Caco-2 (cell line): ENCODE results near the gene ADRA2B. TPM values are rescaled to one million over a fixed set of nuclear protein-coding genes. Genes with fewer than 3 reads are reported as not detected.

Experiments
- BruUV-seq: library from RNA; stranded (reverse); fragments of 400-500 nt; replicated peaks from 2 replicates; lab custom pipeline; 2021; lab: Mats Ljungman, UMichigan
- CTCF ChIA-PET: fragments of 300-600 bp; sonication (Branson Sonifier 250); formaldehyde crosslinking; loops from one replicate; lab custom pipeline; 2022; ENCODE audit warnings: antibody characterized with exemption; lab: Charles Lee
- POLR2A ChIA-PET: fragments of 300-600 bp; sonication (Branson Sonifier 250); formaldehyde crosslinking; loops from one replicate; lab custom pipeline; 2022; ENCODE audit warnings: antibody characterized with exemption; lab: Charles Lee
- DNase-seq, 2 experiments: peaks; one replicate each; pipeline versions ENCODE4 v3.0.0 to v3.0.0-alpha.2; 2020 to 2022
- H3K27me3 ChIP-seq: replicated peaks from 2 replicates; pipeline ENCODE4 v1.6.0; 2011; ENCODE audit warnings: low read length; ENCODE audit not compliant: control insufficient read depth, insufficient read depth
- H3K36me3 ChIP-seq: 2 replicates; pipeline ENCODE4 v1.5.1; 2011; ENCODE audit warnings: low read length; ENCODE audit not compliant: control insufficient read depth, insufficient read depth
- H3K4me1 ChIP-seq: fragments of 250-450 bp; sonication (Bioruptor Pico); 2 replicates; pipeline ENCODE4 v1.5.1; 2020; ENCODE audit warnings: mild to moderate bottlenecking
- H3K4me3 ChIP-seq: 2 replicates; pipeline ENCODE4 v1.5.1; 2011; ENCODE audit warnings: low read depth, mild to moderate bottlenecking, control low read depth, low read length
- H3K9me3 ChIP-seq: fragments of 250-450 bp; sonication (Bioruptor Pico); 2 replicates; pipeline ENCODE4 v1.5.1; 2020; ENCODE audit warnings: mild to moderate bottlenecking, moderate library complexity
- H3K27ac Mint-ChIP-seq: one replicate; pipeline ENCODE4 v1.8.0; 2022; ENCODE audit warnings: mixed read lengths; ENCODE audit not compliant: unreplicated experiment
- H3K27me3 Mint-ChIP-seq: one replicate; pipeline ENCODE4 v1.8.0; 2022; ENCODE audit warnings: mixed read lengths; ENCODE audit not compliant: insufficient read depth, unreplicated experiment
- H3K36me3 Mint-ChIP-seq: one replicate; pipeline ENCODE4 v1.8.0; 2022; ENCODE audit warnings: mild to moderate bottlenecking, mixed read lengths; ENCODE audit not compliant: insufficient read depth, unreplicated experiment
- H3K4me1 Mint-ChIP-seq: one replicate; pipeline ENCODE4 v1.8.0; 2022; ENCODE audit warnings: low read depth, mixed read lengths; ENCODE audit not compliant: unreplicated experiment
- H3K4me3 Mint-ChIP-seq: one replicate; pipeline ENCODE4 v1.8.0; 2022; ENCODE audit warnings: mild to moderate bottlenecking, moderate library complexity, mixed read lengths; ENCODE audit not compliant: unreplicated experiment
- H3K9me3 Mint-ChIP-seq: one replicate; pipeline ENCODE4 v1.8.0; 2022; ENCODE audit warnings: mixed read lengths; ENCODE audit not compliant: unreplicated experiment
- intact Hi-C: fragments of 100-400 bp; cut with micrococcal nuclease; formaldehyde crosslinking; loops from one replicate; pipeline ENCODE4 v1.10.0; 2022; ENCODE audit not compliant: unreplicated experiment
- total RNA-seq: library from RNA; stranded (reverse); gene quantifications from 2 replicates; pipeline ENCODE4 v1.2.3, GENCODE V29; 2022
- TF ChIP-seq, protein P1 (sequence below), 2 experiments: fragments of 200-600 bp in 1 of 2; IDR thresholded peaks; 1 replicate in 1 of 2; 2 replicates in 1 of 2; pipeline versions ENCODE4 v1.5.1 to v1.8.0; 2011 to 2022; ENCODE audit warnings: antibody characterized with exemption in 1 of 2, control low read depth in 1 of 2, inconsistent platforms in 1 of 2, low read depth in 1 of 2, low read length in 1 of 2, mild to moderate bottlenecking in 1 of 2, moderate library complexity in 1 of 2; ENCODE audit not compliant: insufficient read depth in 1 of 2, severe bottlenecking in 1 of 2, unreplicated experiment in 1 of 2

ADRA2B gene
- total RNA-seq, 1 experiment from 2014 or later, result 0.20 TPM

- Mint-ChIP-seq H3K4me3 (no peak overlapping the region), H3K27me3 (no peaks in the 10 kb centered on the region), H3K4me1 (peaks cover 7% of the 10 kb centered on the region), H3K9me3 (no peaks in the 10 kb centered on the region), H3K36me3 (no peaks in the 10 kb centered on the region), H3K27ac (no peak overlapping the region)
- CTCF ChIA-PET, result no interaction called here
- intact Hi-C loops, result no loop called here
- no peaks in the 10 kb centered on the region for H3K9me3 ChIP-seq
- no peak overlapping the region for H3K4me3 ChIP-seq
- TF ChIP-seq, protein P1, sequence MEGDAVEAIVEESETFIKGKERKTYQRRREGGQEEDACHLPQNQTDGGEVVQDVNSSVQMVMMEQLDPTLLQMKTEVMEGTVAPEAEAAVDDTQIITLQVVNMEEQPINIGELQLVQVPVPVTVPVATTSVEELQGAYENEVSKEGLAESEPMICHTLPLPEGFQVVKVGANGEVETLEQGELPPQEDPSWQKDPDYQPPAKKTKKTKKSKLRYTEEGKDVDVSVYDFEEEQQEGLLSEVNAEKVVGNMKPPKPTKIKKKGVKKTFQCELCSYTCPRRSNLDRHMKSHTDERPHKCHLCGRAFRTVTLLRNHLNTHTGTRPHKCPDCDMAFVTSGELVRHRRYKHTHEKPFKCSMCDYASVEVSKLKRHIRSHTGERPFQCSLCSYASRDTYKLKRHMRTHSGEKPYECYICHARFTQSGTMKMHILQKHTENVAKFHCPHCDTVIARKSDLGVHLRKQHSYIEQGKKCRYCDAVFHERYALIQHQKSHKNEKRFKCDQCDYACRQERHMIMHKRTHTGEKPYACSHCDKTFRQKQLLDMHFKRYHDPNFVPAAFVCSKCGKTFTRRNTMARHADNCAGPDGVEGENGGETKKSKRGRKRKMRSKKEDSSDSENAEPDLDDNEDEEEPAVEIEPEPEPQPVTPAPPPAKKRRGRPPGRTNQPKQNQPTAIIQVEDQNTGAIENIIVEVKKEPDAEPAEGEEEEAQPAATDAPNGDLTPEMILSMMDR (IDR thresholded peaks at IDR 0.05; ENCODE audit: insufficient read depth in 1 of 2, low read depth in 1 of 2, low read length in 1 of 2, severe bottlenecking in 1 of 2, unreplicated experiment in 1 of 2), result no peak
- H3K4me1 ChIP-seq, result no peaks in the 10 kb centered on the region
- no peaks in the 10 kb centered on the region for H3K27me3 ChIP-seq
- BruUV-seq, result no TSS peak
- POLR2A ChIA-PET, result no interaction called here
- H3K36me3 ChIP-seq, result no peaks in the 10 kb centered on the region
- no peak for DNase-seq
Observed at GRCh38 chr2:96156926-96157648, 40.7 kb upstream of the ADRA2B start.

DNA sequence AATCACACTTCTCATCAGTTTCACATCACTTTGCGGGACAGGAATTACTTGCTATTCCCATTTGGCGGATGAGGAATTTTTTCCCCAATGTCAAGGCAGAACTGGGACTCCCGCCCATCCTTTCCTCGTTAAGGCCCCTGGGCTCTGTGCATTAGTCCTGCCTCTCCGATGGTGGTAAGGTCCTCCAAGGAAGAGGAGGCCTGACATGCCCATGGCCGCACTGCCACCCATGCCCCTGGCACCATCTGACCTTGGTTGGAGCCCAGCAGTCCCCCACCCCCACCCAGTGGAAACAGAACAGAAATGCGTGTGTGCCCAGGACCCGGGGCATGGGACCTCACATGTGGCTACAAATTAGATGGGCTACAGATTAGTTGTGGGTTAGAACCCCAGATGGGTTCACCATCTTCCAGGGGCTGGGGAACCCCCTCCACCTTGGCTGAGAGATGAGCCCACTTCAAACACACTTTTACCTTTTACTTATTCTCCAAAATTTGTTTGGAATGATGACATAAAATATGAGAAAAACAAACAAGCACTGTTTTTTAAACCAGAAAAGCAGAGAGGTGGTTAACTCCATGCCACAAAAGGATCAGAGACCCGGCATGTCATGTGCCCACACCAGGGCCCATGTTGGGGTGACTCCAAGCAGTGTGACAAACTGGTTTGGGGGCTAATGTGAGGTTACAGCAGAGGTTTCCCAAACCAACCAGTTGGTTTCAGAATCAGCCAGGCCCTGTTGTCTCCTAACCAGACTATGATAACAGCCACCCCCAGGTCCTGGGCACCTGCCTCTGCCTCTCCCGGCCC is 39.8 kb upstream of the ADRA2B start:
- CTCF ChIA-PET, result no interaction called here
- TF ChIP-seq, protein P1 (IDR thresholded peaks at IDR 0.05; ENCODE audit: insufficient read depth in 1 of 2, low read depth in 1 of 2, low read length in 1 of 2, severe bottlenecking in 1 of 2, unreplicated experiment in 1 of 2), result no peak
- no peaks in the 10 kb centered on the region for H3K4me1 ChIP-seq
- no TSS peak for BruUV-seq
- H3K4me3 Mint-ChIP-seq, result no peak overlapping the region
- no peaks in the 10 kb centered on the region for H3K9me3 Mint-ChIP-seq
- H3K36me3 Mint-ChIP-seq, result no peaks in the 10 kb centered on the region
- H3K36me3 ChIP-seq, result no peaks in the 10 kb centered on the region
- intact Hi-C loops, result no loop called here
- H3K9me3 ChIP-seq, result no peaks in the 10 kb centered on the region
- H3K4me3 ChIP-seq, result no peak overlapping the region
- DNase-seq, result no peak
- H3K4me1 Mint-ChIP-seq, result no peaks in the 10 kb centered on the region
- H3K27me3 ChIP-seq, result no peaks in the 10 kb centered on the region
- no peaks in the 10 kb centered on the region for H3K27me3 Mint-ChIP-seq
- POLR2A ChIA-PET, result no interaction called here
- H3K27ac Mint-ChIP-seq, result no peak overlapping the region

- Mint-ChIP-seq H3K4me1 (no peaks in the 10 kb centered on the region), H3K9me3 (no peaks in the 10 kb centered on the region), H3K4me3 (no peak overlapping the region), H3K36me3 (no peaks in the 10 kb centered on the region), H3K27ac (no peak overlapping the region), H3K27me3 (no peaks in the 10 kb centered on the region)
- H3K4me1 ChIP-seq, result no peaks in the 10 kb centered on the region
- H3K27me3 ChIP-seq, result no peaks in the 10 kb centered on the region
- BruUV-seq, result no TSS peak
- DNase-seq, result no peak
- H3K36me3 ChIP-seq, result no peaks in the 10 kb centered on the region
- TF ChIP-seq, protein P1 (IDR thresholded peaks at IDR 0.05; ENCODE audit: insufficient read depth in 1 of 2, low read depth in 1 of 2, low read length in 1 of 2, severe bottlenecking in 1 of 2, unreplicated experiment in 1 of 2), result no peak
- ChIA-PET POLR2A (no interaction called here), CTCF (interaction anchor here (1.5 kb wide), 1 partner anchor 16 kb away, joined by 5 read pairs; the partner anchor contains the start of gene ASTL)
- H3K4me3 ChIP-seq, result no peak overlapping the region
- intact Hi-C loops, result no loop called here
- H3K9me3 ChIP-seq, result no peaks in the 10 kb centered on the region
Observed at GRCh38 chr2:96154506-96155380, 38.4 kb upstream of the ADRA2B start.
